HFFc6 (cell line): ENCODE measurements around the gene SRSF1. TPM values are rescaled to one million over a fixed set of nuclear protein-coding genes. Genes with fewer than 3 reads are reported as not detected.

Source experiments
- DNase-seq: peaks from one replicate; pipeline ENCODE4 v3.0.0-alpha.2; 2018
- H3K27ac Mint-ChIP-seq: 2 replicates; pipeline ENCODE4 v1.8.0; 2020; ENCODE audit warnings: mild to moderate bottlenecking, mixed read lengths
- H3K27me3 Mint-ChIP-seq: 2 replicates; pipeline ENCODE4 v1.8.0; 2021; ENCODE audit warnings: mild to moderate bottlenecking, moderate library complexity, mixed read lengths; ENCODE audit not compliant: insufficient read depth
- H3K36me3 Mint-ChIP-seq: 2 replicates; pipeline ENCODE4 v1.8.0; 2021; ENCODE audit warnings: low read depth, mixed read lengths
- H3K4me1 Mint-ChIP-seq: 2 replicates; pipeline ENCODE4 v1.8.0; 2020; ENCODE audit warnings: low read depth, mixed read lengths
- H3K4me3 Mint-ChIP-seq: 2 replicates; pipeline ENCODE4 v1.8.0; 2020; ENCODE audit warnings: mild to moderate bottlenecking, moderate library complexity, mixed read lengths
- H3K9me3 Mint-ChIP-seq: 2 replicates; pipeline ENCODE4 v1.8.0; 2020; ENCODE audit warnings: mild to moderate bottlenecking, mixed read lengths
- total RNA-seq, 6 experiments: library from RNA; stranded (reverse); fragmentation: NEBNext Ultra II Directional; extraction: Animal tissue kit (Norgen Biotek cat#: 25700); gene quantifications; 2 replicates in 1 of 6; 3 replicates in 5 of 6; pipeline ENCODE4 v1.2.3, GENCODE V29; 2021
- TF ChIP-seq, protein P1 (sequence below): fragments of 200-600 bp; sonication (generic); IDR thresholded peaks from 2 replicates; pipeline ENCODE4 v1.5.0; 2021; ENCODE audit warnings: antibody characterized with exemption, mild to moderate bottlenecking

The SRSF1 gene
- total RNA-seq, 6 experiments from 2014 or later: 216 to 296 (median 271) TPM

DNA sequence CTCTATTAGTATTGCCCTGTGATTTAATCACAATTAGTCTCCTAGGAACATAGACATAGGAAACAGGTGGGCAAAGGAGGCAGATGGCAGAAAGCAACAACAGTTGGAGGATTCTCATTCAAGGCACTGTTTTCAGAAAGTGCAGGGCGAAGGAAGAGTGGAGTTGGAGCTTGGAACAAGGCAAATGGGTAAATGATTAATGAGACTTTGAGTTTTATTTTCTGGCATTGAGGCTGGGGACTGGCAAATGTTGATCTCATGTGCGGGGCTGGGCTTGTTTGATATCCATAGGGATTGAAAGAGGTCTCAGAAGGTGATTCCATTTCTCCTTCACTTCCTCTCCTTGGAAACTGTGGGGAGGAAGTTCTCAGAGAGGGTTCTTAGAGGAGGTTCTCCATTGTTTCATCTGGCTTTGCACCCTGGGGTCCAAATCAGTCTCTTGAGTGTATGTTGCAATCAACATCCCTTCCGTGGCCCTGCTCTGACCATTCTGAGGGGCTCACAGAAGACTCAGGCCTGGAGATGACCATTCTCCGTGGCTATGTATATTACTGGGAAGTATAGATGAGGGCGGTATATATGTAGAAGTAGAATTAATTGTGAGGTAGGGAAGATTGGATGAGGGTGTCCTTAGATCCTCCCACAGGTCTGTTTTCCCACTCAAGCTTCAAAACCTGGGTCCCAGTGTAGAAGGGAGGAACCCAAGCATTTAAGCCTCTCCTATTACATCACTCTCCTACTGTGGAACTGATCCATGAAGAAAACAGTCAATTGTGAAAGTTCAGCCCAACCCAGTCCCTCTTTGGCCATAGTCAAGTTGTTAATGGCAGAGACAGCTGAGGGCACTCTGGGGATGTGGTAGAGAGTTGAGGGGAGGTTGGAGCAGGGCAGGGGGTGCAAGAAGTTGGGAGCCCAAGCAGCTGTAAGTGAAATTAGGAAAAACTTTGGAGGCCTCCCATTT lies 36.5 kb upstream of the SRSF1 start:
- Mint-ChIP-seq H3K27ac (no peak overlapping the region), H3K9me3 (no peaks in the 10 kb centered on the region), H3K27me3 (peaks cover 42% of the 10 kb centered on the region), H3K4me1 (peaks cover 6% of the 10 kb centered on the region), H3K36me3 (no peaks in the 10 kb centered on the region), H3K4me3 (no peak overlapping the region)
- TF ChIP-seq, protein P1, sequence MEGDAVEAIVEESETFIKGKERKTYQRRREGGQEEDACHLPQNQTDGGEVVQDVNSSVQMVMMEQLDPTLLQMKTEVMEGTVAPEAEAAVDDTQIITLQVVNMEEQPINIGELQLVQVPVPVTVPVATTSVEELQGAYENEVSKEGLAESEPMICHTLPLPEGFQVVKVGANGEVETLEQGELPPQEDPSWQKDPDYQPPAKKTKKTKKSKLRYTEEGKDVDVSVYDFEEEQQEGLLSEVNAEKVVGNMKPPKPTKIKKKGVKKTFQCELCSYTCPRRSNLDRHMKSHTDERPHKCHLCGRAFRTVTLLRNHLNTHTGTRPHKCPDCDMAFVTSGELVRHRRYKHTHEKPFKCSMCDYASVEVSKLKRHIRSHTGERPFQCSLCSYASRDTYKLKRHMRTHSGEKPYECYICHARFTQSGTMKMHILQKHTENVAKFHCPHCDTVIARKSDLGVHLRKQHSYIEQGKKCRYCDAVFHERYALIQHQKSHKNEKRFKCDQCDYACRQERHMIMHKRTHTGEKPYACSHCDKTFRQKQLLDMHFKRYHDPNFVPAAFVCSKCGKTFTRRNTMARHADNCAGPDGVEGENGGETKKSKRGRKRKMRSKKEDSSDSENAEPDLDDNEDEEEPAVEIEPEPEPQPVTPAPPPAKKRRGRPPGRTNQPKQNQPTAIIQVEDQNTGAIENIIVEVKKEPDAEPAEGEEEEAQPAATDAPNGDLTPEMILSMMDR: no peak
- no peak for DNase-seq

DNA sequence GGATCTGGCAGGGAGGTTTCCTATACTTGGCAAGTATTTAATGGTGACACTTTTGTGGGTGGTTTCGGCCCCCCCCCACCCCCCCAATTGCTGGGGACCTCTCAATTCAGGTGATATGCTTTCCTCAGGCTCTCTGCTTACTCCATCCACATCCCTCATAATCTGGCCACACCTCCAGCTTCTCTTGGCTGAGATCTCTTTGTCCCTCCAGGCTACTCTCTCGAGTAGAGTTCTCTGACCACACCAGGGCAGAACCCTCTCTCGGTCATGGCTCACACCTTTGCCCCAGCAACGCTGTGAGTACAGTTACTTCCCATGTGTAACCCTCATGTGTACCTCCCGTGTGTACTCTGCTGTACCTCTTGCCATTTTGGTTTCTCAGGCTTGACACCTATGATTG lies 34.1 kb upstream of the SRSF1 start:
- H3K36me3 Mint-ChIP-seq: no peaks in the 10 kb centered on the region
- H3K9me3 Mint-ChIP-seq: no peaks in the 10 kb centered on the region
- H3K27me3 Mint-ChIP-seq: peaks cover 39% of the 10 kb centered on the region
- no peaks in the 10 kb centered on the region for H3K4me1 Mint-ChIP-seq
- H3K27ac Mint-ChIP-seq: no peak overlapping the region
- TF ChIP-seq, protein P1: no peak
- DNase-seq: no peak
- H3K4me3 Mint-ChIP-seq: no peak overlapping the region

DNA sequence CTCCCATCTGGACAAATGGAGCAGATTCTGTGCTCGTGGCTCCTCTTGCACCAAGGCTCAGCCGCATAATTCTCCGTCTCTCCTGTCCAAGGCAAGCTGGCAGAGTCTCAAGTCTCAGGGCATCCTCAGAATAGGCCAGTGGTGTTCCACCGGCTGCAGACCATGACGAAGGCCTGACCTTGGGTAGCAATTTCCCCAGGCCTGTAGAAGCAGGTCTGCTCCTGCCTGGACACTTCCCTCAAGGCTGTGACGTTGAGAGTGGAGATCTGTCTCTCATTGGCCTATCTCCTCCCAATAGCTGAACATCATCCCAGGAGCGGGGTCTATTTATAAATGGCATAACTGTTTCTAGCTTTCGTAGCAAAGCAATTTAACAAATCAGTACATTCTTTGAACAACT lies 33.3 kb upstream of the SRSF1 start:
- H3K4me3 Mint-ChIP-seq: no peak overlapping the region
- peaks cover 39% of the 10 kb centered on the region for H3K27me3 Mint-ChIP-seq
- no peak overlapping the region for H3K27ac Mint-ChIP-seq
- no peak for DNase-seq
- H3K36me3 Mint-ChIP-seq: no peaks in the 10 kb centered on the region
- TF ChIP-seq, protein P1: no peak
- H3K9me3 Mint-ChIP-seq: no peaks in the 10 kb centered on the region
- no peaks in the 10 kb centered on the region for H3K4me1 Mint-ChIP-seq

DNA sequence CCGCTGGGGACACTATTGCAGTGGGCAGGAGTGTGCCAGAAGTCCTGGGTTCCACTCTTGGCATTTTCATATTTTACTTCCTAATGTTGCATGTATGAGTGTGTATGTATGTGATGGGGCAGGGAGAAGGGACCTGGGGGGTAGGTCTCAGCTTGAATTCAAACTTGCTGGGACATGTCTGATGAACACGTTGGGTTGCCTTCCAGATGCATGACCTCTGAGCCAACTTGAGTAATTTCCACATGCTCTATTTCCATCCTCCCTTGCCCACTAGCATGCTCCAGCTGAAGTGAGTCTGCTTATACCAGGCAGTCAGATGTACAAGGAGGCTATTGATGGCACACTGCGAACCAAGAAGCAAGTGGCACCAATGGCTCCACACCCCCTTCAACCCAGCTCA lies 32.9 kb upstream of the SRSF1 start:
- no peaks in the 10 kb centered on the region for H3K9me3 Mint-ChIP-seq
- H3K36me3 Mint-ChIP-seq: no peaks in the 10 kb centered on the region
- H3K27me3 Mint-ChIP-seq: peaks cover 39% of the 10 kb centered on the region
- H3K4me1 Mint-ChIP-seq: no peaks in the 10 kb centered on the region
- TF ChIP-seq, protein P1: no peak
- no peak overlapping the region for H3K27ac Mint-ChIP-seq
- H3K4me3 Mint-ChIP-seq: no peak overlapping the region
- no peak for DNase-seq

DNA sequence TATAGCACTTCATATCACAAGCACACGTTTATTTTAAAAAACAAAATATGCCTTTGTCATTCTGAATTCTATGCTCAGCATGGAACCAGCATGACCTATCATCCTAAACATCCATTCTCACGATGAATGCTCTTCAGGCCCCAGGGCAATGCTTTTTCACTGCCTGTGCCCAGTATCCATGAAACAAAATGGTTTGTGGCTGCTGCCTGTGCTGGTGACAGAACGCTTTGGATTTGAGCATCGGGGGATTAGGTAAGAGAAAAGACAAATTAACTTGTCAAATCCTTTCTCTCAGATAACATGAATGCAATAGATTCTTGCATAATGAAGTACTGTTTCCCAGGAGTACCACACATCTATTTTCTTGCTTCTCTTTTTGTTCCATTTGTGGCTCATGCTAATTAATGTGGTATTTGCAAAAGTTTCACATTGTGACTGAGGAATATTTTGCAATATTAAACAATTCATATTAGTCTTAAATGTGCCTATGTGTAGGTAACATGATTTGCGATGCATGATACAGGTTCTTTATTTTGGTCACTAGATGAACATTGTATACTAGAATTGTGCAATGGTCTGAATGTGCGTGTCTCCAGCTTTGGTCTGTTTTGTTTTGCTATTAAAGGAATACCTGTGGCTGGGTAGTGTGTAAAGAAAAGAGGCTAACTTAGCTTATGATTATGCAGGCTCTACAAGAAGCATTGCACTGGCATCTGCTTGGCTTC lies 25.8 kb upstream of the SRSF1 start:
- no peak for DNase-seq
- H3K4me1 Mint-ChIP-seq: no peaks in the 10 kb centered on the region
- peaks cover 16% of the 10 kb centered on the region for H3K27me3 Mint-ChIP-seq
- H3K4me3 Mint-ChIP-seq: no peak overlapping the region
- peaks cover 5% of the 10 kb centered on the region; the same call in 1 of the 2 replicates for H3K36me3 Mint-ChIP-seq
- H3K27ac Mint-ChIP-seq: no peak overlapping the region
- H3K9me3 Mint-ChIP-seq: peaks cover 7% of the 10 kb centered on the region
- TF ChIP-seq, protein P1: no peak
